ENCODE results near the gene MSL2.

GRCh38 chr3:136193278-136194054 lies 2.7 kb downstream of the MSL2 start:
- TF ChIP-seq, protein P1, sequence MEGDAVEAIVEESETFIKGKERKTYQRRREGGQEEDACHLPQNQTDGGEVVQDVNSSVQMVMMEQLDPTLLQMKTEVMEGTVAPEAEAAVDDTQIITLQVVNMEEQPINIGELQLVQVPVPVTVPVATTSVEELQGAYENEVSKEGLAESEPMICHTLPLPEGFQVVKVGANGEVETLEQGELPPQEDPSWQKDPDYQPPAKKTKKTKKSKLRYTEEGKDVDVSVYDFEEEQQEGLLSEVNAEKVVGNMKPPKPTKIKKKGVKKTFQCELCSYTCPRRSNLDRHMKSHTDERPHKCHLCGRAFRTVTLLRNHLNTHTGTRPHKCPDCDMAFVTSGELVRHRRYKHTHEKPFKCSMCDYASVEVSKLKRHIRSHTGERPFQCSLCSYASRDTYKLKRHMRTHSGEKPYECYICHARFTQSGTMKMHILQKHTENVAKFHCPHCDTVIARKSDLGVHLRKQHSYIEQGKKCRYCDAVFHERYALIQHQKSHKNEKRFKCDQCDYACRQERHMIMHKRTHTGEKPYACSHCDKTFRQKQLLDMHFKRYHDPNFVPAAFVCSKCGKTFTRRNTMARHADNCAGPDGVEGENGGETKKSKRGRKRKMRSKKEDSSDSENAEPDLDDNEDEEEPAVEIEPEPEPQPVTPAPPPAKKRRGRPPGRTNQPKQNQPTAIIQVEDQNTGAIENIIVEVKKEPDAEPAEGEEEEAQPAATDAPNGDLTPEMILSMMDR (conservative IDR thresholded peaks at IDR 0.05; ENCODE audit: low read depth, low read length) = no peak
- no peak for TF ChIP-seq POLR2A (IDR thresholded peaks at IDR 0.05; ENCODE audit: low read depth, low read length)
- no peak for TF ChIP-seq SMC3 (IDR thresholded peaks at IDR 0.05; ENCODE audit: low read depth, low read length)
- no peak for TF ChIP-seq RCOR1 (IDR thresholded peaks at IDR 0.05; ENCODE audit: insufficient replicate concordance, low read length)
- TF ChIP-seq MXI1 (IDR thresholded peaks at IDR 0.05; ENCODE audit: borderline replicate concordance, low read depth, low read length) = no peak
- TF ChIP-seq BHLHE40 (IDR thresholded peaks at IDR 0.05; ENCODE audit: low read depth, low read length) = no peak
- TF ChIP-seq CEBPB (IDR thresholded peaks at IDR 0.05; ENCODE audit: low read depth, low read length) = no peak
- TF ChIP-seq RFX5 (IDR thresholded peaks at IDR 0.05; ENCODE audit: low read depth, low read length) = no peak
- TF ChIP-seq CHD1 (IDR thresholded peaks at IDR 0.05; ENCODE audit: low read depth, low read length) = no peak
- no peak for TF ChIP-seq RAD21 (IDR thresholded peaks at IDR 0.05; ENCODE audit: low read length)
- TF ChIP-seq NFE2L2 (IDR thresholded peaks at IDR 0.05; ENCODE audit: low read depth, low read length) = no peak
- no peak for TF ChIP-seq FOS (IDR thresholded peaks at IDR 0.05; ENCODE audit: low read depth, low read length)
- TF ChIP-seq MAFK (IDR thresholded peaks at IDR 0.05; ENCODE audit: low read depth, low read length) = peak; percentile 34; the same call in 1 of the 2 replicates

Measured in IMR-90 (cell line).